PFSK-1 (cell line): ENCODE data around the gene HS1BP3.

ENCODE experiments used
- FOXP2 ChIP-seq: optimal IDR thresholded peaks from 2 replicates; pipeline ENCODE3; 2011; ENCODE audit warnings: borderline replicate concordance, control low read depth, inconsistent platforms; ENCODE audit not compliant: insufficient read depth; ENCODE audit errors: extremely low read length, extremely low read depth
- POLR2AphosphoS5 ChIP-seq: IDR thresholded peaks from 2 replicates; pipeline ENCODE4 v1.6.1; 2012; ENCODE audit warnings: low read depth, mild to moderate bottlenecking, control low read depth, low read length, moderate library complexity
- REST ChIP-seq, 2 experiments: IDR thresholded peaks; 2 replicates each; pipeline versions ENCODE4 v1.6.1 to v1.8.0; 2011 to 2012; ENCODE audit warnings: low read depth in 2 of 2, low read length in 2 of 2, control low read depth in 1 of 2, inconsistent platforms in 1 of 2, mild to moderate bottlenecking in 1 of 2, moderate library complexity in 1 of 2; ENCODE audit not compliant: insufficient read depth in 1 of 2
- SIN3A ChIP-seq: IDR thresholded peaks from 2 replicates; pipeline ENCODE4 v1.6.1; 2012; ENCODE audit warnings: mild to moderate bottlenecking, low read length, moderate library complexity, borderline replicate concordance; ENCODE audit not compliant: insufficient read depth
- TAF1 ChIP-seq: IDR thresholded peaks from 2 replicates; pipeline ENCODE4 v1.6.1; 2012; ENCODE audit warnings: low read length, control low read depth, borderline replicate concordance; ENCODE audit not compliant: insufficient read depth

Gene HS1BP3

DNA sequence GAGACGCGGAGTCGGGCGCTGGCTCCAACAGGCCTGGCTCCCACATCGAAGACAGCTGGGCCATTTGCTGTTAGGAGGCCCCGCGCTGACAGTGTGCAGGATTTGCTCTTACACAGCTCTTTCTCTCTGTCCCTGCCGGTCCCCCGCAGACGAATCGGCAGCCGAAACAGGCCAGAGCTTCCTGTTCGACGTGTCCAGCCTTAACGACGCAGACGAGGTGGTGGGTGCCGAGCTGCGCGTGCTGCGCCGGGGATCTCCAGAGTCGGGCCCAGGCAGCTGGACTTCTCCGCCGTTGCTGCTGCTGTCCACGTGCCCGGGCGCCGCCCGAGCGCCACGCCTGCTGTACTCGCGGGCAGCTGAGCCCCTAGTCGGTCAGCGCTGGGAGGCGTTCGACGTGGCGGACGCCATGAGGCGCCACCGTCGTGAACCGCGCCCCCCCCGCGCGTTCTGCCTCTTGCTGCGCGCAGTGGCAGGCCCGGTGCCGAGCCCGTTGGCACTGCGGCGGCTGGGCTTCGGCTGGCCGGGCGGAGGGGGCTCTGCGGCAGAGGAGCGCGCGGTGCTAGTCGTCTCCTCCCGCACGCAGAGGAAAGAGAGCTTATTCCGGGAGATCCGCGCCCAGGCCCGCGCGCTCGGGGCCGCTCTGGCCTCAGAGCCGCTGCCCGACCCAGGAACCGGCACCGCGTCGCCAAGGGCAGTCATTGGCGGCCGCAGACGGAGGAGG is 19.6 kb upstream of the HS1BP3 start:
- TF ChIP-seq TAF1 (no peak), REST (IDR thresholded peaks at IDR 0.05; ENCODE audit: insufficient read depth in 1 of 2, low read depth in 2 of 2, low read length in 2 of 2) (no peak), POLR2AphosphoS5 (no peak), SIN3A (no peak), FOXP2 (no peak)

DNA sequence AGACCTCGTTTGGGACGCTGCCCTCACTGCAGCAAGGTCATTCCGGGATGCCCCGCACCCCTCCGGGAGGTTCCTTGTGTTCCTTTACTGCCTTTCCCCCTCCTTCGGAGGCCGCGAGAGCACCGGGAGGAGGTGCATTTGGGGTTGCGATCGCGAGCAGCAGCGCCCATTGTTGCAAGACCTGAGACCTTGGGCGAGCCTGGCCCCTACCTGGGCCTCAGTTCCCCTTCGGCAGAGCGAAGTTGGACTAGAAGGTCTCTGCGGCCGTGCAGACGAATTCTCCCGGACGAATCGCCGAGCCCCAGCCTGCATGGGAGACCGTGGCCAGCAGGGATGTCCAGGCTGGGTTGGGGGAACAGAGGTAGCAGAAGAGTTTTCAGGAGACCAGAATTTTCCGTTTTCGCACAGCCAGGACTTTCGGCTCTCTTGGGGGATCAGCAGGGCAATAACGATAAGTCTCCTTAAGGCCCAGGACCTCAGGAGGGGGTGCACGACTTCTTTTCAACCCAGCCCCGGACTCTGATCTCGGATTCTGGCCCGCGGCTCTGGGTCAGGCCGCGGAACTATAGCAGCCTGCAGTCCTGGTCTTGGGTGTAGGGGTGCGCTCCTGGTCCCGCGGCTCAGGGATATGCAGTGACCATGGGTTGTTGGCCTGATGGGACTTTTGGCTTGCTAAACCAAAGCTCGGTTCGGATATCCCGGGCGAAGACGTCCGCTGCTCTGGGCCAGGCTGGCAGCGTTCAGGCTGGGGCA is 18.8 kb upstream of the HS1BP3 start:
- TF ChIP-seq POLR2AphosphoS5 (no peak), TAF1 (no peak), FOXP2 (no peak), REST (IDR thresholded peaks at IDR 0.05; ENCODE audit: insufficient read depth in 1 of 2, low read depth in 2 of 2, low read length in 2 of 2) (no peak), SIN3A (no peak)

DNA sequence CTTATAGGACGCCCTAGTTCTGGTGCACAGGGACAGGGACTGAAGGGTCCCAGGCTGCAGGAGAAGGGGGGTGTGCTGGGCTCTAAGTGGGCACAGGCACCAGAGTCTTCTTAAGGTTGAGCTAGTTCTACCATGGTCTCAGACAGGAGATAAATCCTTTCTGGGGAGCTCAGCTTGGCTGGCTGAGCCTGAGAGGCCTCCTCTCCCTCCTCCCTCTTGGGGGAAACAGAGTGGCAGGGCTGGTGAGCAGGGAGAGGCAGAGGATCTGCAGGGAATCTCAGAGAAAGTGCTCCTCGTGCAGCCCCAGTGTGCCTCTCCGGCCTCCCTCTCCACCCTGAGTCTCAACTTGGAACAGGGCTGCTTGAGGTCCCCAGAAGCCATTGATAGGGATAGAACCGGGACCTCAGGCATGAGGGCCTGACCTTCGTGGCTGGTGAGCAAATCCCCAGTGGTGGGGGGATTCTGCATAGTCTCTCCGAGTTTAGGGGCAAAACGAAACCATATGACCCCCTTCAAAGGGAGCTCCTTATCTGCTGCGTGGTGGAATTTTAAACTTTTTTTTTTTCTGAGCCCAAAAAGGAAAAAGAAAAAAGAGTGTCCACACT is 18.1 kb upstream of the HS1BP3 start:
- TF ChIP-seq POLR2AphosphoS5 (no peak), TAF1 (no peak), FOXP2 (no peak), REST (IDR thresholded peaks at IDR 0.05; ENCODE audit: insufficient read depth in 1 of 2, low read depth in 2 of 2, low read length in 2 of 2) (no peak), SIN3A (no peak)

DNA sequence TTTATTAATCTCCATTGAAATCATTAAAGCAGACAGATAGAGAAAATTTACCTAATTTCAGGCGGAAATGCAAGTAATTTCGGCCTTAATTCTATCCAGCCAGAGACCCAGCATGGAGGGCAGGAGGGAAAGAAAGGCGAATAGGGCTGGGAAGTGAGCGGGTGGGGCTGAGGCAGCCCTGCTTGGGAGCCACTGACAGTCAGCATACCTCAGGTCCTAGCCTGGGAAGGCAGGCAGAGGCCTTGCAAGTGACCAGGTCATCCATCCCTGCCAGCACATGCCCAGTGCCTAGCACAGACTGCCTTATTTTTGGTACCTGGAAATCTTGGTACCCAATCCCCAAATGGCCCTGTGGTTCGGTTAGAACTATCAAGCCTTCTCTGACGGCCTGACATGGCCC is 17.6 kb upstream of the HS1BP3 start:
- no peak for TF ChIP-seq SIN3A
- no peak for TF ChIP-seq REST (IDR thresholded peaks at IDR 0.05; ENCODE audit: insufficient read depth in 1 of 2, low read depth in 2 of 2, low read length in 2 of 2)
- no peak for TF ChIP-seq TAF1
- TF ChIP-seq POLR2AphosphoS5 = no peak
- no peak for TF ChIP-seq FOXP2
